Tibial nerve (tissue), 3 donors: ENCODE data around the gene KRT82.
"Not testable (repeated sequence)": the region's sequence is repeated elsewhere in the genome, so short reads cannot be mapped to it uniquely, and the experiment has no call there.

Experiments used
- CTCF ChIP-seq, 5 experiments: fragments of 200-600 bp in 3 of 5; fragments of 450-650 bp in 2 of 5; sonication (generic) in 3 of 5; IDR thresholded peaks; one replicate each; pipeline ENCODE4 v1.5.1; 2016 to 2019; ENCODE audit warnings: antibody characterized with exemption in 5 of 5, mild to moderate bottlenecking in 3 of 5, moderate library complexity in 2 of 5
- POLR2A ChIP-seq, 2 donors: fragments of 450-650 bp; IDR thresholded peaks; one replicate each; pipeline ENCODE4 v1.6.1; 2017; ENCODE audit warnings: antibody characterized with exemption in 2 of 2, mild to moderate bottlenecking in 2 of 2, moderate library complexity in 2 of 2

- TF ChIP-seq CTCF, POLR2A (IDR thresholded peaks at IDR 0.05): not testable (repeated sequence)
Observed at GRCh38 chr12:52410589-52411248, 4.6 kb upstream of the KRT82 start.
